A549 treated with CORT108297 at 1 μM for 4 hours (cell line): ENCODE results near the gene KLHDC1. TPM values are rescaled to one million over a fixed set of nuclear protein-coding genes. Genes with fewer than 3 reads are reported as not detected.

ENCODE experiments used
- total RNA-seq: library from RNA; stranded (reverse); fragments of 200-300 nt; extraction: Qiagen RNA extraction; gene quantifications from 5 replicates; pipeline ENCODE4 v1.2.3, GENCODE V29; 2022

The KLHDC1 gene, protein sequence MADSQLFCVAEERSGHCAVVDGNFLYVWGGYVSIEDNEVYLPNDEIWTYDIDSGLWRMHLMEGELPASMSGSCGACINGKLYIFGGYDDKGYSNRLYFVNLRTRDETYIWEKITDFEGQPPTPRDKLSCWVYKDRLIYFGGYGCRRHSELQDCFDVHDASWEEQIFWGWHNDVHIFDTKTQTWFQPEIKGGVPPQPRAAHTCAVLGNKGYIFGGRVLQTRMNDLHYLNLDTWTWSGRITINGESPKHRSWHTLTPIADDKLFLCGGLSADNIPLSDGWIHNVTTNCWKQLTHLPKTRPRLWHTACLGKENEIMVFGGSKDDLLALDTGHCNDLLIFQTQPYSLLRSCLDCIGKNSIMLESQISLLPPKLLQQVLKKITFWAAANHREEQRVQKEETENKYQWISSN
- 0.17 to 0.46 TPM (median 0.36 TPM) in 5 replicates for total RNA-seq

DNA sequence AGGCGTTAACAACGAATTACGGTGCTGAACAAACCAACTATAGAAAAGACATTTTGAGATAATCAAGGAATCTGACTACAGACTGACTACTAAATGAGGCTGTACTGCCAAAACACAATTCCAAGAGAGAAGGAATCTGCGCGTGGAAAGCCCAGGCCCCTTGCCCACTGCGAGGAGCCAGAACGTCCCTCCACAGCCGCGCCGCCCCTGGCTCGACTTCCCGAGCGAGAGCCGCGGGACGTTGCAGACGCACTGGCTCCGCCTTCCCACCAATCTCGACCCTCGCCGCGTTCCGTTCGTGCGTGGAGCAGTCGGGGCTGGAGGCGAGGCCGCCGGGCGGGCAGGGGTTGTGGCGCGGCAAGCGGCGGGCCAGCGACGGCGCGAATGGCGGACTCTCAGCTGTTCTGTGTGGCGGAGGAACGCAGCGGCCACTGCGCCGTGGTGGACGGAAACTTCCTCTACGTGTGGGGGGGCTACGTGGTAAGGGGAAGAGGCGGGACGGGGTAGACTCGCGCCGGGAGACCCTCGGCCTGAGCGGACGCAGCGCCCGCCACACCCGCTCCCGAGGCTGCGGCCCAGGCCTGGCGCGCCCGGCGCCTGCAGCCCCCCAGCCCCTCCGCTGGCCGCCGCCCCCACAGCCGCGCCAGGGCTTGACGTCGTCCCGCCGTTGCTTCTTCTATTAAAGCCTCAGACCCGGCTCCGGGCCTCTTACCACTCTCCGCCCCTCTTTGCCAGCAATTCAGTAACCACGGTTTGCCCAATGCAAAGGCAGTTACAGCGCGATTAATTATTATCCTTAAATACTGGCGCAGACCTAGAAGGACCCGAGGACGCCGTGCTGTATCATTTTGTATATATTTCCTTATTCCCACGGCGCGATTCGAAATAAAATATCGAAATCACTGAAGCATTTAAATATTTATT is at the start of gene KLHDC1:
Gene KLHDC1 (plus strand): TSS at position 310 of the 924 bp plus-strand sequence. CDS start 75 bp downstream, at position 385.

DNA sequence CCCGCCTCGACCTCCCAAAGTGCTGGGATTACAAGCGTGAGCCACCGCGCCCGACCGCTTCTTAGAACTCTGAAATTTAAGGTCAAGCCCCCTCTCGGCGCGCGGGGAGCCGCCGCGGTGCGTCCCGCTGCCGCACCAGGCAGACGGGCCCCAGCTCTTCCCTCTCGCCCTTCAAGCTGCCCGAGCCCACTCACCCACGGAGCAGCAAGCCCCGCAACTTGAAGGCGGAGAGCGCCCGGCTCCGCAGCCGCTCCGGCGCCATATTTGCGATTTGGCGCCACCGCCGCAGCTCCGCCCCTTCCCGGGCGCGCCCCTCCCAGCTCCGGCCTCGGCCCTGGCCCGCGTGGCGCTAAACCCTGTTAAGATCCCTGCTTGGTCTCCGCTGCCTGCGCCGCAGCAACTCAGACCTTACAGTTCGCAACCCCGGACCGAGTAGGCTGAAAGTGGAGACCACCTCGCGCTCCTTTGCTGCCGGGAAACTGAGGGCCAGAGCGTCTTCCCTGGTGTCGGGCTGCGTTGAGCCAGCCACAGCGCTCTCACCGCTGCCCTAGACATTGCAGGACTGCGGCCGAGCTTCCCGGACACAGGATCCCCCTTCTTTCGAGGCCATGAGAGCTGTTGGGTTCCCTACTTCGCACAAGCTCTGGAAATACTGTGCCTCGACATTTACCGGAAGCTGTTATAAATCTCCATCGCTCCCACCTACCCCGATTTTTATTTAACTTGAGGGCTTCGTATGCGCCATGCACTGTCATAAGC is 4.8 kb upstream of the KLHDC1 start, which contains the start of gene POLE2:
Gene POLE2 (minus strand): TSS at position 273 of the 759 bp plus-strand sequence. CDS start 11 bp downstream, at position 262.

GRCh38 chr14:49767571-49768300 is 74.8 kb downstream of the KLHDC1 start, which contains the start of gene KLHDC2:
TSS of gene KLHDC2 (plus strand) at chr14:49768153. CDS start at chr14:49768469, 316 bp downstream.

Other genes with a start within 250 kb of the KLHDC1 start
- gene RPS29, start 106.7 kb upstream of the KLHDC1 start, total RNA-seq, result 4,311 to 5,074 TPM (median 4,519 TPM) in 5 replicates
- gene LRR1, start 94.2 kb upstream of the KLHDC1 start, total RNA-seq, result 48.0 to 53.8 TPM (median 48.3 TPM) in 5 replicates
- 408 to 497 TPM (median 411 TPM) in 5 replicates for gene RPL36AL, start 72.5 kb upstream of the KLHDC1 start, total RNA-seq
- gene MGAT2, start 72.3 kb upstream of the KLHDC1 start, total RNA-seq, result 46.9 to 55.1 TPM (median 50.1 TPM) in 5 replicates
- 11.6 to 12.4 TPM (median 12.2 TPM) in 5 replicates for gene DNAAF2, start 57.9 kb upstream of the KLHDC1 start, total RNA-seq
- 11.6 to 14.2 TPM (median 12.7 TPM) in 5 replicates for gene POLE2, start 4.9 kb upstream of the KLHDC1 start, total RNA-seq
- 30.3 to 35.3 TPM (median 34.5 TPM) in 5 replicates for gene KLHDC2, start 75.0 kb downstream of the KLHDC1 start, total RNA-seq
- gene NEMF, start 159.7 kb downstream of the KLHDC1 start, total RNA-seq, result 26.8 to 44.6 TPM (median 32.2 TPM) in 5 replicates
- gene ARF6, start 200.0 kb downstream of the KLHDC1 start, total RNA-seq, result 61.5 to 74.8 TPM (median 68.2 TPM) in 5 replicates